ENCODE data around the gene NRG2.
A peak's percentile ranks its signal among the peaks of the same experiment; 100 is the strongest.

The NRG2 gene

DNA sequence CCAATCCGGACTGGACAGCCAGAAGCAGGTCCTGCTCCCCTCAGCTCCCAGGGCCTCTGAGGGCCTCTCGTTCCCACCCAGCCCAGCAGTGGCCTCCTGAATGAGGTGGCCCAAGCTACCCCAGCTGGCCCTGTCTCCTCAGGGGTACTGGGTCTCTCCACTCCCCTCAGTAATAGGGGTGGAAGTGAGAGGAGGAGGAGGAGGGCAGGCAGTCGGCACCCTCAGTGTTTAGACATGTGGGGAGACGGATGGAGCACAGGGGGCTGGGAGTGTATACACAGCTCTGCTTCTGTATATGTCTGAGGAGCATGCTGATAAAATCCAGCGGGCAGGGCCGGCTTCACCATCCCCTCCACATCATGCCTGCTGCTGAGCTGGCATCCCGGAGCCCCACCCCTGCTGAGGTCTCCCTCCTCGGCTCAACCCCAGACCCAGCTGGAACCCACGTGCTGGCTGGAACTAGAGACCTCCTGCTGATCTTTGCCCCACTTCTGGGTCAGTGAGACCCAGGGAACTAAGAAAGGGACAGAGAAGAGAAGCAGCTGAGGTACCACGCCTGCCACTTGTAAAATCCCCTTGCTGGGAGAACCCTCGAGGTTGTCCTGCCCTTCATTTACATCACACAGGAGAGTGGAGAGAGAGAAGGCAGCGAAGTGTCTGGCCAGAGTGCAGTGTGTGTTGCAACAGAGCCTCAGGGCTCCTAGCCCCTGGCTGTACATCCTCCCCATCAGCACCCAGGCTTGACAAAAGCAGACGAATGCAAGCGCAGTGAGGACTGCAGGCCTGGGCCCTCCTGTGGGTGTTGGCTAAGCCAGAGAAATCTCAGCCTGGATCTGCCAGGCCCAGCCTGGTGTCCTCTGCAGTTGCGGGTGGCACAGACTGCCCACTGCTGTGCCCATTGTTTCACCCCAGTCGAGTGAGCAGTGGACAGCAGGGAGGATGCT, 170.0 kb downstream of the NRG2 start:
- DNase-seq: no peak

DNA sequence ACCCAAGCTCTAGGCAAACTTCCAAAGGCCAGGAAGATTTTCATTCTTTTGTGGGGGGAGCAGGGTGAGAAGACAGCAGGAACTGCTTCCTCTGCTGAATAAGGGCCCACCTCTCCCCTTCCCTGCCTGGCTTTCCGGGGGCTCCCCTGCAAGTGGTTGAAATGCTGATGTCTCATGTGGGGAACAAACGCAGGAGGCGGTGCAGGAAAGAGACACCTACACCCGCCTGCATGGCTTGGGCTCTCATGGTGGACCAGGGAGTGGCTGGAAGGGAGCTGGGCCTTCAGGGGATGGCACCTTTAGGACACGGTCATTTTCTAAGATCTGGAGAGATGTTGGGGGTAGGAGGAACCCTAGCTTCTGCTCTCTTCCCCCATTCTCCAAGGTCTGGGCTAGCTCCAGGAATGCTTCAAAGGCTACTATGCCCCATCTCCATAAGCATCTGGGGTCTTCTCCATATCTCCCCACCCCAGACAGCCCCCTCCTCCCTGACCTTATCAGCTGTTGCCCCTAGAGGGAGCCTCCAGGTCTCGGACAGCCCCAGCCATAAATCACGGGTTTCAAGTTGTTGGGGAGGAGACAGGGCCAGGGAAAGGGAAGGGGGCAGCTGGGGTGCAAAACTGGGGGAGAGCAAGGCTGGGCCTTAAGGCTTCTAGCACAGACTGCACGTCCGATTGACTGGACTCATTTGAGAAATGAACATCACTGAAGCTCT, 170.9 kb downstream of the NRG2 start:
- no peak for DNase-seq

DNA sequence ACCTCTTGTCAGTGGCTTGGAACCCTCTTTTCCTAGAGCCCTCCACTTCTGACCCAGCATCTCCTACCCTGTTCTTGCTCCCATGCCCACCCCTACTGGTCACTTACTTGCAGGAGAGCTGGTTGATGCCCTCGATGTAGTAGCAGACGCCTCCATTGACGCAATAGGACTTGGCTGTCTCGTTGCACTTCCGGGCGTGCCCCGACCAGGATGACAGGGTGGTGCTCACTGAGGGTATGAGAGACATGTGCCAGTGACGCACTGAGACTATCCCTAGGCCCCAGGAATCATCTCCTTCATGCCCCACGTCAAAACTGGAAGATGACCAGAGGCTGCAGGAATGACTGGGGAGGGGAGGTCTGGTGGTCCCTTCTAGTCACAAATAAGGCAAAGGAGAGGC, 171.5 kb downstream of the NRG2 start:
- no peak for DNase-seq

DNA sequence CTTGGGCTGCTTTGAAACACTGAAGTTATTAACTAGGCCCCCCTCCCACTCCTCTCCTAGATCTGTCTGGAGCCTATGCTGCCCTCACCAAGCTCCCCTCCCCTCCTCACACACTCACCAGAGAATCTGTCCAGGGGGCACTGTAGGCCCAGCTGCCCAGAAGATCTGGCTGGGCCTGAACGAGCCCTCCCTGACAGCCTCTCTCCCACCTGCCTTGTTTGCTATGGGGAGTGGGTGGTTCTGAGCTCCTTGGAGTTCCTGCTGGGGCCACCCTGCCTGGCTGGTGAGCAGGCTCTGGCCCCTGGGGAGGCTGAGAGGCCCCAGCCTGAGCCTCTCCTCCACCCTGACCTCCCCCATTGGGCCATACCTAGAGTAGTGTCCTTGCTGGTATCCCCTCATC, 172.4 kb downstream of the NRG2 start:
- DNase-seq: no peak

DNA sequence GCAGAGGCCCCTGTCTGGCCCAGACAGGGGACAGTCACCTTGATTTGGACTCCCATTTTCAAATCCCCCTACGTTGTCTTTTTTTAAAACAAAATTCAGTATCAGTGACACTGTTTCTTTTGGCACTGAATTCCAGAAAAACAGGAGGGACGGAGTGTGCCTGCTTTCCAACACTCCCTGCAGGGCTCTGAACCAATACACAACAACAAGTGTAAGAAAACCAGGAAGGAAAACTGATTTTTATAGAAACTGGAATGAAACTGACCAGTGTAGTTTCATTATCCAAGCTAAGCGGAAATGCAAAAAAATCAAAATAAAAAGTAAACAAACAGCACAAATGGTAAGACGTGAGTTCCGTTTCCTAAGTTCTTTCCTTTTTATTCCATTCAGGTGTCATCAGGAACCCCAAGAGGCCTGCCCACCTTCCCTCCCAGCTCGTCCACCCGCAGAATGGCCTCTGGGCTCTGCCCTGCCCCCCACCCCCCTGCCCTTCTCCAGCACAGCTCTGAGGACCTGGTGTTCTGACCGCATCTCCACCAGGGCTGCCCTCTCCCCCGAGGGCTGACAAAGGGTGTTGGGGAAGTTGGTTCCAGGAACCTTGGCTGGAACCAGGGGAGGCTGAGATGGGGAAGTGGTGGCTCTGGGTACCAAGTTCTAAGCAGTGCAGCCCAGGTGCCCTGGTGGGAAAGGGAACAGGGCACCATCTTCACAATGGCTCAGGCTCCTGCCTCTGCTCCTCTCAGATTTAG, 173.9 kb downstream of the NRG2 start:
- no peak for DNase-seq

DNA sequence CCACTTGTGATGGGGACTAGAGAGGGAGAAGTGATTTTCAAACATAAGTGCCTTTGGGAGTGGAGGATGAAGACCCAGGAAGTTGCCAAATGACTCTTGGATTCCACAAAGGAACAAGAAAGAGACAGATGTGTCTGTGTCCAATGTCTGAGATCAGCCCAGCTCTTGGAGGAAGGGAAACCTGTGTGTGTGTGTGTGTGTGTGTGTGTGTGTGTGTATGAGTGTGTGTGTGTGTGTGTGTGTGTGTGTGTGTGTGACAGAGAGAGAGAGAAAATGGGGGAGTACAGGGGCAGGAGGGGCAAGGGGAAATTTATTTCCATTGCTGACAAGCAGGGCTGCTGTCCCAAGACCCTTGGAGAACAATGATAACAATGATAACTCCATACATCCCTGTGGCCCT, 175.5 kb downstream of the NRG2 start:
- DNase-seq: no peak

DNA sequence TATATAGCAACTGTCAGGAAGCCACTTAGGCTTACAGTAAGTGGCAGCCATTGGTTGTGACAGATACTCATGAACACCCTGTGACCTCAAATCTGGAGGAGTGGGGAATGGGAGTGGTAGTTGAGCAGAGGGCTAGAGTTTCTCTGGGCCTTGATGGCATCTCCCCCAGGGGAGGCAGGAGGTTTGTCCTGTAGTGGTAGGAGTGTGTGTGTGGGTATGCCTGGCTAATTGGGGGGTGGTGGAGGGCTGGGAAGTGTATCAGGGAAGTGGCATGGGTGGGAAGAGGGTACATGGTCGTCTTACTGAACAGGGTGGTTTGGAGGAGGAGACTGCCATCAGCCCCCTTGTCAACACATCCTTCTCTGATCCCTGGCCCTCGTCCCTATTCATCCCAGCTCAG, 176.0 kb downstream of the NRG2 start:
- DNase-seq: no peak

DNA sequence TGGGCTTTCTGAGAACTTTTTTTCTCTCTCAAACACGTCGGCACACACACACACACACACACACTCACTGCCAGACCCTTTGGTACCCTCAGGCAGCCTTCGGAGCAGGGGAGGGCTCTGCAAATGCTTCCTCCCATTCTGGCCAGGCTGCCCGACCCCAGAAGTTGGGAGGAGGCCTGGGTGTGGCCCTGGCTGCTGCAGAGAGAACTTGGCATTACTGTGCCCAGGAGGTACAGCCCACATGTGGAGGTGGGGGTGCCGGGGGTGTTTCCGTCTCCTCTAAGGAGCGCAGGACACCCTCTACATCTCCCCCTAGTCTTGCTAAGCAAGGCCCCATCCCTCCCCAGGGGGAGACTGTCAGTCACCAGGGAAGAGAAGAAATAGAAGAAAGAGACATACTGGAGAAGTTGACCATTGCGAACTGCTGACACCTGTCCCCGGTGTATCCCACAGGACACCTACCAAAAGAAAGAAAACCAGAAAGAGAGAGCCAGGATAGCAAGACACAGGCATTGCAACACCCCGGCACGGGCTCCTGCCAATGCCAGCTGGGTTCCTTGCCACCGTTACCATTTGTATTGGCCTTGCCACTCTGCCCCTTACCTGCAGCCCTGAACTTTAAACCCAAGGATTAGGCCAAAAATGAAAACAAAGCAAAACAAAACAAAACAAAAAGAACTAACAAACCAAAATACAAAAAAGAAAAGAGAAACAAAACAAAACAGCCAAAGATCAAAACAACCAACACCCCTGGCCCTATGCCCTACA, 178.2 kb downstream of the NRG2 start:
- no peak for DNase-seq

DNA sequence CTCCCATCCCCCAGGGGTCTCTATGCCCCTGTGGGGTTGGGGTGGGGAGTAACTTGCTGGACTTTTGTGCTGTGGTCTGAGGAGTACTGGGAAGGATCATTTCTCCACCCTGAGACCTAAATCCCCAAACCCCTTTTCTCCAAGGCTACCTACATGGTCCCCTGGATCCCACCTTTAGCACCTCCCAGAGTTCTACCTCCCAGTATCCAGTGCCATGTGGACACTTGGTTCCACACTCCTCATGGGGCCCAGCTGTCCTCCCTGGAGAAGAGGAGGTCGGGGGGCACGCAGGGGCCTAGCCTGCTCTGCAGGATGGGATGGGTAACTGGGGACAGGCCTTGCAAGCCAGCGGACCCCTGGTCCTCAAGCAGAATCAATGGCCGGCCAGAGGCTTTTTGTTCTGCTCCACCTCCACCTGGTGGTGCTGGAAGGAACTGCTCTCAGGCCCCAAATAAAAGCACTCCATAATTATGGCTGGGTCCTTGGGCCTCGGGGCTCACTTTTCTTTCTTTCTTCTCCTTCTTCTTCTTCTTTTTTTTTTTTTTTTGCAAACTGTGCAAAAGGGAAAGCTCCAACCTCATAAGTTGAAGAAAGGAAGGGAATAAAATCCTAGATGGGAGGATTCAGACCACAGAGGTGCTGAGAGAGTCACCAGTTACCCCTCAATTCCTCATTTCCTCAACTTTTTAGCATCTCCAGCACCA, 179.1 kb downstream of the NRG2 start:
- peak; percentile 79 for DNase-seq

DNA sequence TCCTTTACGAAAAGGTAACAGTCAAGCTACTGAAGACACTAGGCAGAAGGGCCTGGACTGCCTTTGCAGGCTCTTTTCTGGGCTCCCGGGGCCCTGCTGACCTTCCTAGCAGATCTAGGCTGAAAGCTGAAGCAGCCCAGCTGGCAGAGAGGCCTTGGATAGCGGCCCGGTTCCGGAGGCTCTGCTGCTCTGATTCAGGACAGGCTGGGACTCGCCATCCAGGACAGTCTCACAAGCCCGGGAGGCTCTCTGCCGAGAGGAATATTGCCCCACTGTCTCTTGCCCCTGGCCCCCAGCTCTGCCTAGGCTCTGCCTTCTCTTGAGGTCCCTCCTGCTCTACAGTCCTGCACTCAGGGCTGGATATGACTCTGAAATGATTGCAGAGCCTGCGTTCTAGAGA, 179.7 kb downstream of the NRG2 start:
- no peak for DNase-seq

DNA sequence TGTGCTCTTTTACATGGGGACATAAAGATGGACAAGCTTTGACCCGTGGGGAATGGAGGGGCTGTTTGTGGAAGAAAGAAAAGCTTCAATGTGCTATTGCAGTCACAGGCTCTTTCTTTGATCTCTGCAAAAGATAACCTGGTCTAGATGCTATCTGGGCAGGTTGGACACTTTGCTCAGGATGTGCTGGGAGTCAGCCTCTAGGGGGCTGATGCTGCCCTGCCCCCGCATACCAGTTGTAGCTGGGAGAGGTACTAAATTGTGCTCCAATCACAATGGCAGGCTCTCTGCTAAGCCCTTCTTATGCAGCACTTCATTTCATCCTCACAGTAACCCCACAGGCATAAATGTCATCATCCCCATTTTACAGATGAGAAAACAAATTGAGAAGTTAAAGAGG, 180.3 kb downstream of the NRG2 start:
- DNase-seq: no peak

DNA sequence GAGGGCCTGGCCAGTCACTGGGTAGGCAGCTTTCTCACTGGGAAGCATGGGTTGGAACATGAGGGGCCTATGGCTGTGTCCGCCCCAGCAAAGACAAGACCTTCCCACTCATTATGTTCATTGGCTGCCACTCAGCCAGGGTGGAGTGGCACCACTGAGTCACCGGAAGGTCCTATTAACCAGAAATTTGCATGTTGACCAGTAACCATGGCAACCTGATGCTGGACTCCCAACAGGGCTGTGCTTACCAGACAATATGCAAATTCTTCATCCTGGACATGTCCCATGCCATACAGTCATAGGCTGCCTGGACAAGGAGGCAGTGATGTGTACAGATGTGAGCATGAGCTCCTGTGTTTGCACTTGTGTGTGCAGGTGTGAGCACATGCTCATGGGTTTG, 180.8 kb downstream of the NRG2 start:
- DNase-seq: no peak

DNA sequence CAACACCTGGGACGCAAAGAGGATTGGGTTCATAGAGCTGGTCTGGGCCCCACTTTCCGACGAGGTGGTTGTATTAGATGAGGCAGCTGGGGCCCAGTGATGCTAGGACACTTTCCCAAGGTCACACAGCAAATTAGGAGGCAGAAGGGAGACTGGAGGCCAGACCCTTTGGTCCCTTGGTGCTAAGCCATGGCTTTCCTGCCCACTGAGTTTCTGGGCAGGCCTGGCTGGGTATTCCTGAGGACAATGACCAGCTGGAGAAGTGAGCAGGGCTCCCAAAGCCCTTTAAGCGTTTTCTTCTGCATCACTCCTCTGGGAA, 181.3 kb downstream of the NRG2 start:
- DNase-seq: no peak

DNA sequence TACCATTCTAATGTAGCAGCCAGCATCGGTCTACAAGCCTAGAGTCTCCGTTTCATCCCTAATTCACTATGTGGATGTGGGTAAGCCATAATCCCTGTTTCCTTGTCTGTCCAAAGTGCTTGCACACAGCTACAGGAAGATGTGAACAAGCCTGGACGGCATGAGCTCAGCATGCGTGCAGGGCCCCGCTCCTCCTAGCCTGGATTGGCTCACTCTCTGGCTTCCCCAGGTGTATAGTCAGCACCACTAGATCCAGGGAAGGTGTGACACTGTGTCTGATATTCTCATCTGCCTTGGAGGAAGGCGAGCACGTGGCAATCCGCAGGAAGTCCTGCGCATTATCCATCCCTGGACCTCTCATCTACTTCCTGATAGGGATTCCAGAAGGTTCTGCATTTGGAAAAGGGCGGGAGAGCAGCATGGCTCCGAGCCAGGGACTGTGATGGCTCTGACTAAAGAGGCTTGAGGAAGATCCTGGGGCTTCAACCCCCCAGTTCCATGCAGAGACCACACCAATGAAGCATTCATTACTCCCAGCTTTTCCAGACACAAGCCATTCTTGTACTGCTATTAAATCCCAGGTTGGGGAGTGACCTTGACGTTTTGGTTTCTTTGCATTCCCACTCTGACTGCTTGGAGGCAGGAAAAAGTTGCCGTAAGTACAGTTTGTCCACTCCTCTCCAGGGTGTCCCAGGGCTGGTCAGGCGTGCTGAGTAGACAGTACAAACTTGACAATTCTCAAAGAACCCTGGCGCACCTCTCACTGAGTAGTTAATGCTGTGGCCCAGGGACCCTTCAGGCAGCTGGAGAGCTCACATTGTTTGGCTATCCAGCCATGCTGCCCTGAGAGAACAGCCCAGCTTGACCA, 181.8 kb downstream of the NRG2 start:
- DNase-seq: no peak

DNA sequence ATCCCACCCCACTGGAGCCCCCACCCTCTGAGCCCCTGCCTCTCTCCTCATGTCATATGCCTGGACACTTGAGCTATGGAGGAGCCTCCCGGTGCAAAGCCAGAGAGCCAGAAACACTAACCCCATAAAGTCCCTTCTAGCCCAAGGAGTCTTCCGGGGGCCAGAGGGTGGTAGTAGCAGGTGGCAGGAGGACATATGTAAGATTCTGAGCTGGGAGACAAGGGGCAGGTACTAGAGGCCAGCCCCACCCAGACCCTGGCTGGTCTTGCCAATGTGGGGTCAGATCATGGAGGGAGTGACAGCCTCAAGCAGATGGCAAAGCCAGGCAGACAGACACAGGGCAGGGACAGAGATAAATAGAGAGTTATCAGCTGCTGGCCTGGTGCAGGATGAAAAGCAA, 184.1 kb downstream of the NRG2 start:
- DNase-seq: no peak

DNA sequence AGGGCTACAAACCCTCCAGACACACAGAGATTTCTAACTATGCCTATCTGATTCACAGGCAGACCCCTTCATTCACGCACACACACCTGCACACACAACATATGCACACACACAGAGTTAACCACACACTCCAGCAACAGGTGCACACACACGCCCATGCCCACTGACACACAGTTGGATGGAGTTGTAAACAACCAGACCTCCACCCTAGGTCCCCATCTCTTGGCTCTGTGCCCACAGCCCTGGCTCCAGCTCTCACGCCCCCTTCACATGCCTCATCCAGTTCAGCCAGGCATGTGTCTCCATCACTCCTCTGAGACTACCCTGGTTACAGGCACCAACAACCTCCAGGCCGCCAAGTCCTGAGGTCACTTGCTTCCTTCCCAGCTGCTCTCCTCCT, 186.4 kb downstream of the NRG2 start:
- DNase-seq: no peak

DNA sequence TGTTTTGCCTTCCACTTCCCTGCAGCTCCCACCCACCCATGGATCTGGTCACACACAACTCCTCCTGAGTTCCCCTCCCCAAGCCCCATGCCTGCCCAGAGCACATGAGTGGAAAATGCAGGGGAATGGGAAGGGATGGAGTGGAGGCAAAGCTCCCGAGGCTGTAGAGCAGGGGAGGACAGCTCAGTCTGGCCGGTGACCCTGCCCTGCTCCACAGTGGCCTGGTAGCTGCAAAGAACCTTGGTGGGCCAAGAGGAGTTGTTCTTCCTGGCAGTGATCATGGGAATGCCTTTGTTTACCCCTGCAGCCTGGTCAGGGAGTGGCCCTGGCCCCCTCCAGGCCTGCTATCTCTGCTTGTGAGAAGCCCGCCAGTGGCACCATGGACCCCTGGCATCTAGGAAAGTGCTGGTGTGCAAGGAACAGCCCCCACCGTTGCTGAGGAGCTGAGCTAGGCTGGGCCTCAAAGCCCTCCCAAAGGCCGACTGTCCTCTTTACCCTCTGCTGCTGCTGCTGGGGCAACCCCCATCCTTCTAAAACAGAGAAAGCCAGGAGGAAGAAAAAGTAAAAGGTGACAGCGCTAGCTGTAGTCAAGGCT, 187.1 kb downstream of the NRG2 start:
- DNase-seq: no peak

DNA sequence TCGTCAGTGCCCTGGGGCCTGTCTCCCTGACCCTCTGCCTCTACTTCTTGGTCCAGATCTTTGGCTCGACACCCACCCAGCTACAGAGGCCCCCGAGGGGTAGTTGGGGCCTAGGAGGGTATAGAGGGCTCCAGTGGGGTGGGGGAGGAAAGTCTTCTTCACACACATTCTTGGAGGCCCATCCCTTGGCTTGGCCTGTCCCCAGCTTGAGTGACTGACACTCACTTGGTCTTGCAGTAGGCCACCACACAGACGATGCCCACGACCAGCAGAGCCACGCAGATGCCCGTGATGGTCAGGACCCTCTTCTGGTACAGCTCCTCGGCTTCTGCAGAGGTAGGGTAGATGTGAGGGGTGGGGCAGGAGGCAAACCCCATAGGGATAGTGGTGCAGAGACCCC, 187.6 kb downstream of the NRG2 start:
- no peak for DNase-seq

DNA sequence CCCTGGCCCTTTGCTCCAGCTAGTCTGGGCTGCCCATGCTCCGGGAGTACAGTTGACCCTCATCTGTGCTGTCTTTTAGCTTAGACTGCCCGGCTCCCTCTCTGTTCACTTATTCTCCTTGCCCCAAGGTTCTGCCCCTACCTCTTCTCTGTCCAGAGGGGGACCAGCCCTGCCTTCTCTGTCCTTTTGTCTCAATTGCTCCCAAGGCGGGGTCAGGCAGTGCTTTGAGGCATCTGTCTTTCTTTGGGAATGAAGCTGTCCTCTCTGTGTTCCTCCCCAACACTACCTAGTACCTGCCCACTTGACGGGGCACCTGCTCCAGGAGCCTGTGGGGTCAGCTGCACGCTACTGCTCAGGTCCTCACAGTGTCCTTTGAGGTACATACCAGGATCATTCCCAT, 188.1 kb downstream of the NRG2 start:
- no peak for DNase-seq

DNA sequence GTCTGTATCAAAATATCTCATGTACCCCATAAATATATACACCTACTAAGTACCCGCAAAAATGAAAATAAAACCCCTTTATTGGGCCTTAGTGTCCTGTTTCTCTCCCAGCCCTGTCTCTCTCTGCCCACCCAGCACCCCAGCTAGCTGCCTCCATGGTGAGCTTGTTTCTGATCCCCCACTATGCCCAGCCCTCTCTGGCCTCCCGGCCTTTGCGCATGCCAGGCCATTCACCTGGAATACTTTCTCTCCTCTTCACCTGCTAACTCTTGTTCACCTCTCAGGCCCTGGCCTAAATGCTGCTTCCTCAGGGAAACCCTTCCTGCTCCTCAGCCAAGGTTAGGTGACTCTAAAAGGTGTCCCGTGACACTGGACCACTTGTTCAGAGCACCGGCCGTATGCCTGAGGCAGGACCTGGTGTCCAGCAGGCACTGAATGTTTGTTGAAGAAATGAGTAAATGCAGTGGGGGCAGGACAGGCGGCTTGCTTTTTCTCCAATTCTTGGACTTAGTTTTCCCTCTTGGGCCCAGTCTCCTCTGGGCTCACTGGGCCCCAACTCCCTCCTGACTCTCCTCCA, 189.0 kb downstream of the NRG2 start:
- DNase-seq: no peak

DNA sequence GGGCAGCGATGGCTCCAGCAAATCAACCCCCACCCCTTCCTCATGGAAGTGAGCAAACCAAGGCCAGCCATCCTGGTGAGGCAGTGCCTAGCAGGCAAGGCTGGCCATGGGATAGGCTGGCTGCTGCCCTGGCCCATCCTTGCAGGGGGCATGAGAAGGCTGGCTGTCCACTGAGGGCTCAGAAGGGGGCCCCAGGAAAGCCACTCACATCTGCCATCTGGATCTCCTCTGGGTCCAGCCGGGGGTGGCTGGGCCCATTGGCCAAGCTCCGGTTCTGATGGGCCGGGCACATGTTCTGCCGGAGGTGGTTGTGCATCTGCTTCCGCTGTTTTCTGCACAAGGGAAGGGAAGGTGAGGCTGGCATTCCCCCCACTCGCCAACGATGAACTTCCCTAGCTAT, 190.4 kb downstream of the NRG2 start:
- DNase-seq: no peak
